Measurements from ENCODE around the gene PLEKHH1.
"Not testable (repeated sequence)": the region's sequence is repeated elsewhere in the genome, so short reads cannot be mapped to it uniquely, and the experiment has no call there.

The PLEKHH1 gene

DNA sequence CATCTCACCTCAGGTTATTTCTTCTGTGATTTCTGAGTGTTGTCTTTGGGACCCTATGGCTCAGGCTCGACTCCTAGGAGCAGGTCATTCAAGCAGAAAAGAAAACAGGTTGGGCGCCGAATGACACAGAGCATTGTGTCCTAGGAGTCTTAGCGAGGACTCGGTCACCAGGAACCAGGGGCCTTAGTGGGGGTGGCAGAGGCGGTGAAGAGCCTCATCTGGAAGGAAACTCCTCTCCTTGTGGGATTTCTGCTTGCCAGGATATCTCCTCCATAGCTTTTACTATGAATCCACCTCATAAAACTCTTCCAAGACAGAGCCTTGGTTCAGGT, 630 bp downstream of the PLEKHH1 start:
- DNase-seq (ENCODE audit: low spot score): no peak

DNA sequence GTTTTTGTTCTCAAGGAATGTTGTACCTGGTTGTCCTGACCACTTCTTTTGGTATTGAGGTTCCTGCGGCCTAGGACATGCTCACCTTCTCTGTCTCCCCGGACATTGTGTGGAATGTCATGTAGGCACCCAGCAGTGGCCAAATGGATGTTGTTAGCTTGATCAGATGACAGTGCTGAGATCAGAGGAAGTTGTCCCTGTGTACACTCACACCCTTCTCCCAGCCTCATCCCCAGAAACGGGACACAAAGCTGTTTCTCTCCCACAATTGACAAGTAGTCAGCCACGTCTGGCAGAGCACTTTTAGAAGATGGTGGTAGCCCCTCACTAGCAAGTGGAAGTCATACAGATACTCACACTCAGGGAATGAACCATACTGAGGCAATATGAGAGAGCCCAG, 3.0 kb downstream of the PLEKHH1 start:
- no peak for DNase-seq (ENCODE audit: low spot score)

DNA sequence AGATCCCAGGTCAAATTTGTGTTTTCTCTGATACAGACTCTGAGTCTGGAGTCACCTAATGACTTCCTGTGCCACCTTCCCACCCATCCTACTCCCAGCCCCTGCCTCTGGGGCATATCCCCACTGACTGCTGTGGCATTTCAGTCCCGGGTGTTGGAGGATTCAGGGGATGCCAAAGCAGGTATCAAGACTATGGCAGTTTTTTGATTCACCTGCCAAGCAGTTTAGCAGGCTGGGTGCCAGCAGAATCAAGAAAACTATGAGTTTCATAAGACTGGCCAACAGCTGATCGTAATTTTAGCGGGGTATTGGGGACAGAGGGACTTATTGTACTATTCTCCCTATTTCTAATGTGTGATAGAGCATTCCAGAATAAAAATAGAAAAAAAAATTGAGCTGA, 4.6 kb downstream of the PLEKHH1 start:
- no peak for DNase-seq (ENCODE audit: low spot score)

DNA sequence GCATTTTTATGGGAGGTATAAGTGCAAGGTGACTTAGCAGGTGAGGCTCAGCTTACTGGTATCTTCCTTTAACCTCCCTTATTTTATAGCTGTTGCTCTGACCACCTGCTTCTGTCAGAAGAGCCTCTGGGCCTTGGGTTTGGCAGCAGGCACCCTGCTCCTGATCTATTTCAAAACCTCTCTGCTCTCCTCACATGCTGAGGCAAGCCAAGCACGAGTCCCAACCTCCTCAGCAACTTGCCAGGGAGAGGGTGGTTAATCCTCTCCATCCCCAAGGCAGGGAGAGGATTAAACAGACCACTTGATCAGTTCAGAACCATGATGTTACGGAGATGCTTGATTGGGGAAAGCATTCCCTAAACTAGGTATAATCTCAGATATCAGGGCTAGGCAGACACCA, 5.4 kb downstream of the PLEKHH1 start:
- no peak for DNase-seq (ENCODE audit: low spot score)

DNA sequence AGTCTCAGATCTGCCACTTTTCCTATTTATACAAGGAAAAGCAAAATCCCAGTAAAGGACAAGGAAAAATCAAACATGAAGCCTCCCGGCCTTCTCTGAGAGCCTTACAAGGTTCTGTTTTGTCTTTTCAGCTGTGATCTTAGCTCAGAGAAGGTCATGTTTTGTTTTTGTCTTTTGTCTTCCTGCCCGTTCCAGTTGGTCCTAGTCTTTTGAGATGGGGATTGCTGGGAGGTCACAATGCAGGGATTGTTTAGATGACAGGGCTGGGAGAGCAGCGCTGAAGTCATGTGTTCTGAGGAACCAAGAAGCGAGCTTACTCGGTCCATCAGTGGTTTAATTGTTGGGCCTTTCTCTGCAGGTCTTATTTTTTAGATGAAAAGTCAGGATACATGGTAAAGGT, 6.0 kb downstream of the PLEKHH1 start:
- DNase-seq (ENCODE audit: low spot score): peak; percentile 22

DNA sequence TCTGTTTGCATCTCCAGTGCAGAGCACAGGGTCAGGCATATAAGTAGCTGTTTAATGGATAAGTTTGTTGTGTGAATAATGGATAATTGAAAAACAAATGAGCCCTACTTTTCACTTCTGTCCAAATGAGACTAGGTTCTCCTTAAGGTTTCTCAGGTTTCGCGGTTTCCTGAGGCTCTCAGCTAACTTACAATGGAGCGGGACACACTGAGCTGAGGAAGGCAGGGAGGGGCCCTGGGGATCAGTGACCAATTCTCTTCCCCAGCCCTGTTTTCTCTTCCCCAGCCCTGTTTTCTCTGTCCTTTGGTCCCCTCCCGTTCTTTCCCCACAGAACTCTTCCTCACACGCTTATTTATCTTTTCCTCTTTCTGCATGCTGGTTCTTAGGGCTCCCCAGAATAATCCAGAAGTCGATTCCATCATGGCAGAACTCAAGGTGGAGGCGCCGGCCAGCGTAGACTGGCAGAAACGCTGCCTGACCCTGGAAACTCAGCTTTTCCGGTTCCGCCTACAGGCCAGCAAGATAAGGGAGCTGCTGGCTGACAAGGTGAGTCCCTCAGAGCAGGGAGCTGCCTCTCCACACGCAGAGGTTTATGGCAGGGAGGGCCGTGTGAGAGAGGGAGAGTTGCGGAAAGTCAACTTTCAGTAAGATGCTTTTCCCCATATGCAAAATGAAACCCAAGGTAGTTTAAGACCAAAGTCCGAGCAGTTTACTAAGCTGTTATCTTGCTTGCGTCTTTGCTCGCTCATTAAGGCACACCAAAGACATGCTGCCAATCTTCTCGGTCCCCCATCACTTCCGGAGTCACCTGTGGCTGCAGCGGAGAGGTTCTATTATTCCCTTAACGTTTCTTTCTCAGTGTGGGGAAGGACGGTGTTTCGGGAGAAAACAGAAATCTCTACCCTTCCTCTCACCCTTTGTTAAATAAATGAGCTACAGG, 8.6 kb downstream of the PLEKHH1 start:
- DNase-seq (ENCODE audit: low spot score): peak; percentile 47

DNA sequence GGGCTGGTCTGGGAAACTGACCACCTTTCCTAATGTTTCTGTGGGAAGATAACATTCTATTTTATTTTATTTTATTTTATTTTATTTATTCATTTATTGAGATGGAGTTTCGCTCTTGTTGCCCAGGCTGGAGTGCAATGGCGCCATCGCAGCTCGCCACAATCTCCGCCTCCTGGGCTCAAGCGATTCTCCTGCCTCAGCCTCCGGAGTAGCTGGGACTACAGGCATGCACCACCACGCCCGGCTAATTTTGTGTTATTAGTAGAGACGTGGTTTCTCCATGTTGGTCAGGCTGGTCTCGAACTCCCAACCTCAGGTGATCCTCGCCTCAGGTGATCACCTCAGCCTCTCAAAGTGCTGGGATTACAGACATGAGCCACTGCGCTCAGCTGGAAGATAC, 9.5 kb downstream of the PLEKHH1 start:
- not testable (repeated sequence) for DNase-seq (ENCODE audit: low spot score)

DNA sequence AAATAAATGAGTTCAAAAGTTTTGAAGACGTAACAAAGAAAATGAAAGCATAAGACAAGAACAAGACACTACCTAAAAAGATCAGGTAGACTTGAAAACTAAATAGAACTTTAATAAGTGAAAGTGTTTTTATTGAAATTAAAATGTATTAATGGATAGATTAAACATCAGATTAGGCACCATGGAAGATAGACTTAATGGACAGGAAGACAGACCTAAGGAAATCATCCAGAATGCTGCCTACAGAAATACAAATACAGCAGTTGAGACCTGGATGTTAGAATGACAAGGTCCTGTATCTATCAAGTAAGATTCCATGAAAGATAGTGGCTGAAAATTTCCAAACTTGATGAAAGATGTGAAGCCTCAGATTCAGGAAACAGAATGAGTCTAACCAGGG, 11.5 kb downstream of the PLEKHH1 start:
- no peak for DNase-seq (ENCODE audit: low spot score)

DNA sequence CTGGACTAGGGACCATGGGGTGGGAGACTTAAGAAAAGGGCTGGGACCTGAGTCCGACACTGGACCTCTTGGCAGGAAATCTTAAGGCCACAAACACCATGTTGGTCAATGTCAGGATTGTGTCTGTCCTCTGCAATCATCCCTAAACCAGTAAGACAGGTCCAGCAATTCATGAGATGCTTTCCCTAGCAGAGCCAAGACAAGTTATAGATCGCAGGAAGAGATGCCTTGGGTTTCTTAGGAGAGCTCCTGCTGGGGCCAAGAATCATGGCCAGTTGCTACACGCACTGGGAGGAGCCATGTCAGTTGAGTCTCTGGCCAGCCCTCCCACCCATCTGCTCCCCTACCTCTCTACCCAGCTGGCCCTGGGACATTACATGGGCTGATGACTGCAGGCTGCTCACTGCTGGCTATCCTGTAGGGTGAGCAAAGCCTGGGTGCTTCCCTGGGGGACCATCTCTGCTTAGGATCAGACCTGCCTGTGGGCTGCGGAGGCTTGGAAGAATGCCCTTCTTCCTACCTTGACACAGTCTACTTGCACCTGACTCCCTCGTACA, 14.2 kb downstream of the PLEKHH1 start:
- DNase-seq (ENCODE audit: low spot score): no peak

DNA sequence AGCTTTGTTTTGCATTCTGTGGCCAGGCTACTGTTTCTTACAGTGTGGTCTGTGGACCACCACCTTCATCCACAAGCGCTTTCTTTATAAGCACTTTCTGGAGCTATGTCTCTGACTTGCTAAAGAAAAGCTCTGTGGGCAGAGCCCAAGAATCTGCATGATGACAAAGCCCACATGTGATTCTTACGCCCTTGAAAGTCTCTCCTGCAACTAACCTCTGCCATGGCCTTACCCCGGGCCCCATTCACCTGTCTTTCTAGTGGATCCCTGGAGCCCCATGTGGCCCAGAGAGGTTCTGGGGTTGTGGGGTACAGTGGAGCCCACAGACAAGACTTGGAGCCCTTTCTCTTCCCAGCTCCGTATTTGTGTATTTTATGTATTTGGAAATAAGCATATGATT, 16.6 kb downstream of the PLEKHH1 start:
- DNase-seq (ENCODE audit: low spot score): no peak

DNA sequence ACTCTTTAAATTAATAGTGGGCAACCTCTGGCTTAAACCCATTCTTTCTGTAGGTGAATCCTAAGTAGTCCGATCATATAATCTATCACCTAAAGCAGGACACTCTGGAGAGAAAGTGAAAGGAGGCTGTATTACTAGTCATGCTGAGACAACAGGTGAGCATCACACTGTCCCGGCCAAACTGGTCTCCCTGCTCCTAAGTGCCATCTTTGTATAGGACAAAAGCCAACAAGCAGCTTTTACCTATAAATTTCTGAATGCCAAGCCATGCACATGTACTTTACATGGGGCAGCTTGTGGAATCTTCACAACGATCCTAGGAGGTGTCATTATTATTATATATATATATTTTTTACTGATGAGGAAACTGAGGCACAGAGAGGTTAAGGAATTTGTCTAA, 18.0 kb downstream of the PLEKHH1 start:
- DNase-seq (ENCODE audit: low spot score): no peak

DNA sequence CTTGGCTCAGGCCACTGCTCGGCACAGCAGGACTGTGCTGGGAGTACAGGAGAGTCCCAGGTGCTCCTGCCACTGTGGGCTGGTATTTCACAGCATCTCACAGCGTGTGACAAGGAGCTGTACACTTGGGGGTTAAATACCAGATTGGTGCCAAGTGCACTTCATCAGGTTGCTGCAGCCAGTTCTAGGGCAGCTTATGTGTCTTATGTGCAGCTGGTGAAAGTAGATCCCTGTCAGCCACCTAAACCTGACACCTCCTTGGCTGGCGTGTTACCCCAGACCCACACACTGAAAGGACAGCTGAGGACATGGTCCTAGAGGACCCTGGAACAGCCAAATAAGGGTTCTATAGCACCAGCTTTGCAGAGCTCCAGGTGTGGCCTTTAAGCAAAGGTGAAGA, 18.9 kb downstream of the PLEKHH1 start:
- no peak for DNase-seq (ENCODE audit: low spot score)

DNA sequence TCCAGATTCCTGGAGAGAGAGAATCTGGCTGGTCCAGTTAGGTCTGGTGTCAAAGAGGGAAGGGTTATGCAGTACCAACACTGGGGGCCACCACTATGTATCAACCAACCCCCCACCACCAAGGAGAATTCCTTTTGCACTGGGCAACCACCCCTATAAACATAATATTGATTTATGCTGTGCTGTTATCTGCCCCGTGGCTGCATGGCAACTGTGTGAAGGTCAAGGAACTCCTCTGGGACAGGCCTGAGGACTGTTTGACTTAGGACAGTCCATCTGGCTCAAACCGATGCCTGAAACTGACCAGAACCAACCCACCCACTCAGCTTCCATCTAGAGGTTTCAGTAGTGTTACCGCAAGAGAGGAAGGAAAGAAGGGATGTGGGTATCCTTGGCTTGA, 20.5 kb downstream of the PLEKHH1 start:
- DNase-seq (ENCODE audit: low spot score): no peak

DNA sequence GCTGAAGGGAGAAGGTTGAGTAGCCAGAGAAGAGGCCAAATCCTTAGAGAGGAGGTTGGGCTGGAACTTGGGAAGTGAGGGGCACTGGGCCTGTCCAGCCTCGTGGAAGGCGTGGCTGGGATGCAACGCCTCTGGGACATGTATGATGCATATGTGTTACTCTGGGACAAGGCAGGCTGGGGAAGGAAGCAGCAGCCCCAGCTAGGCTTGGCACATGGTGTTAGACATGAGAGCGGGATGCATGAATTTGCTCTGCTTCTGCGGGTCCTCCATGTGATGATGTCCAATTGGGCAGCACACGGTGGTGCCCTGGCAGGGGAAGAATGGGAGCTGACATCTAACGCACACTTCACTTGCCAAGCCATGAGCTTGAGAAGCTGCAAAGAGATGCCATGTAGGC, 21.3 kb downstream of the PLEKHH1 start:
- no peak for DNase-seq (ENCODE audit: low spot score)

DNA sequence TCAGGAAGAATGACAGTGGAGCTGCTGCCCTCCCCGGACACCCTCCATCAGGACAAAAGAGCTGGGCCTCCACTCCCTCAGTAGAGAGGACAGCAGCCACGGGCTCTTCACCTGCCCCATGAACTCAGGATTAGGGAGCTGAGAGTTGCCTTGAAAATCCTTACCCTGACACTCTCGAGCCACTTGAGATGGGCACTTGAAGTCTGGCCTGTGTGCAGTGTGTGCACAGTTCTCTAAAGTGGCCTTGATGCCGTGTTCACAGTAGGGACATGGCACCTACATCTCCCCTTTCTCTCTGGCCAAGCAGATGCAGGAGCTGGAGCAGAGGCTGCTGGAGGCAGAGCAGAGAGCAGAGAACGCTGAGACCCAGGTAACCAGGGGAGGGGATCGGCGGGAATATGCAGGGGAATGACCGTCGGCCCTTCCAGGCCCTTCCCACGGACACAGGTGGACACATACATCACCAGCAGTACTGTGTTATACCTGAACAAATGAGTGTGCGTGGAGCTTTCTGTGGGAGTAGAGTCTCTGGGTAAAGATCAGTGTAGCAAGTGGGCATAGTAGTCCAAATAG, 22.5 kb downstream of the PLEKHH1 start:
- no peak for DNase-seq (ENCODE audit: low spot score)

DNA sequence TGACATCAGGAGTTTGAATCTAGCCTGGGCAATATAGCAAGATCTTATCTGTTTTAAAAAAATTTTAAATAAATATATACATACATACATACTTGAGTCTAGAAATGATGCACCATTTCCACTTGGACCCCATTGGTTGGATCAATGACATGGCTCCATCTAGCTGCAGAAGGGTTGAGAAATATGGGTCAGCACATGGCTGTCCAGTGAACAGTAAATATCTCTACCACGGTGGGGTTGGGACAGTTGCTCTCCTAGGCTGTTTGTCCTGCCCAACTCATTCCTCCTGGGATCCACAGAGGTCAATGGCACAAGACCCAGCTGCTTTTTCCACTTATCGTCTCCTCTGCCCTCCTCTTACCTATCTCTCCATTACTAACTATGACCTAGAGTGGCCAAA, 23.6 kb downstream of the PLEKHH1 start:
- no peak for DNase-seq (ENCODE audit: low spot score)

DNA sequence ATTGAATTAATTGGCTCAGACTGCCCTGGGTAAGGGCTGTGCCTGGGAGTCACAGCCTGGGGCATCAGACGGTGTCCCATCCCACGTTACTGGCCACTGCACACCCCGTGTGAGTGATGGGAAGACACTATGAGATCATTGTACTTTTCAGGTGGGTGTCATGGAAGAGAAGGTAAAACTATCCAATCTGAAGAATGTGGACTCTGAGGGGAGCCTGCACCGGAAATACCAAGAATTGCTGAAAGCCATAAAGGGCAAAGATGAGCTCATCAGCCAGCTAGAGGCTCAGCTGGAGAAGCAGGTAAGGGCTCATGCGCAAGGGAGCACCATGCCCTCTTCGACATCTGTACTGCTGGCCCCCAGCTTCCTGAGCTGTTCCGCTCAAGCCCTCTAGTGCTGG, 24.0 kb downstream of the PLEKHH1 start:
- peak; percentile 55 for DNase-seq (ENCODE audit: low spot score)

DNA sequence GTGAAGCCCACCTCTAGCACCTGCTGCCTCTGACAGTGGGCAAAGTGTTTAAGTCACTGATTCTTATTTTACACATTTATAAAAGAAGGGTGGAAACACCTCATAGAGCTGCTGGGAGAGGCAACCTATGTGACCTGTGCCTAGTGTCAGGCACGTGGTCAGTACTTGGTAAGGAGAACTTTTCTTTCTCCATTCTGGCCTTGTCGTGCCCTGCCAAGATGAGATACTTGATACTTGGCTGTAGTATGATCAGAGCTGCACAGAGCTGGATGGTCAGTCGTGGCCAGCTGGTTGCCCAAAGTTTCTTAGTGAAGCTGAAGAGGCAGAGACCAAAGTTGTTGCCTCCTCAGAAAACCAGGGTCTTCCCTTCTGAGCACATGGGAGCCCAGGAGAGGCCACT, 24.6 kb downstream of the PLEKHH1 start:
- no peak for DNase-seq (ENCODE audit: low spot score)

DNA sequence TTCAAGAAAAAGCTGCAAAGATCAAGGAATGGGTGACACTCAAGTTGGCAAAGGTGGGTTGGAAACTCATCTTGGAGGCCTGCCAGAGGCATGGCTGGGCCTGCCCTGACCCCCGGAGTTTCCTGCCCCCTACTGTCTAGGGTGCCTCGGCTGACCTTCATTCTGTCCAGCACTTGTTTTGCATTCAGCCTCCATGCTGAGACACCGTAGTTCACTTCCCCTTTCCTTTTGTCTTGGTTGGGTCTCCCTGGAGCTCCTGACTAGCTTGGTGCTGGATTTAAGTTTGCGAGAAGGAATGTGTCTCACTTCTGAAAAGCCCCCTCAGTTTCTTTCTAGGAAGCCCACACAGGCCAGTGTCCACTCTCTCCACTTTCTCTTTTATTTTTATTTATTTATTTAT, 26.5 kb downstream of the PLEKHH1 start:
- DNase-seq (ENCODE audit: low spot score): no peak

DNA sequence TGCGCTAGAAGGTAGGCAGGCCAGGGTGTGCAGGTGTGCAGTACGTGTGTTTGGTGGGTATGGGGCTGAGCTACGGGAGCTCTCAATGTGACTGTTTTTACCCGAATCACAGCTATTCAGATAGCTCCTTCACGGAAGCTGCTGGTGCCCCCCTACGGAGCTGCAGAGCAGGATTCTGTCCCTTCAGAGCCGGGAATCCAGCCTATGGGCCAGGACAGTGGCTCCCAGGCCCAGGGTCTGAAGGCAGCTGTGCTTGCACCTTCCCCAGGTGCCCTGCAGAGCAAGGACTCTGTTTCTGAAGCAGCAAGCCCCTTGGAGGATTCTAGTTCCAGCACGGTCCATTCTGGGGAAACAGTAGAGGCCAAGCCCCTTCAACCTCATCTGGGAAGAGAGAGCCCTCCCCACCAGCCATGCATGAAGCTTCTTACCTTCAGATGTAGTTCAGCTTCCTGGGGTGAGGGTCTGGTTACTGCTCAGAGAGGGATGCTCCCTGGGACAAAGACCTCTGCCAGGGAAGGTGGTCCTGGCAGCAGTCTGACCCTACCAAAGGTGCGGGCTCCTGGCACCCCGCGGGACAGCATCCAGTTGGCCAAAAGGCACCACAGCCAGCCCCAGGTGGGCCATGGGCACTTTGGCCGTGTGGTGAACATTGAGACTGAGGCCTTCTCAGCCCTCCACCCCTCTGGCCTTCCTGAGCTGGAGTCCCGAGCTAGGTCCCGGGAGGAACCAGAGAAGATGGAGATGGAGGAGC, 29.1 kb downstream of the PLEKHH1 start:
- no peak for DNase-seq (ENCODE audit: low spot score)

DNA sequence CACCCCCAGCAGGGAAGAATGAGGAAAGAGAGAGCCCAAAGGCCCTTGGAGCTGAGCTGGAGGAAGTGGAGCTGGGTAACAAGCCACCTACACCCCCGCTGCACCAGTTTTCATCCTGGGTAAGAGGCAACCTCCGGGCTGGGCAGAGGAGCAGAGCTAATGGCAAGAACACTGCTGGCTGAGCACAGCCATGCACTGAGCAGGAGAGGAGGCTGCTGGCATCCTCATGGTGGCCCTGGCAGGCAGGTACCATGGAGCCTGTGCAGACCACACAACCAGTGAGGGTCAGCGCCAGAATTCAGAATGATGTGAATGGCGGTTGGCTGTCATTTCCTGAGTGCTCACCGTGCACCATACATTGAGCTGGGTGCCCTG, 29.7 kb downstream of the PLEKHH1 start:
- no peak for DNase-seq (ENCODE audit: low spot score)

DNA sequence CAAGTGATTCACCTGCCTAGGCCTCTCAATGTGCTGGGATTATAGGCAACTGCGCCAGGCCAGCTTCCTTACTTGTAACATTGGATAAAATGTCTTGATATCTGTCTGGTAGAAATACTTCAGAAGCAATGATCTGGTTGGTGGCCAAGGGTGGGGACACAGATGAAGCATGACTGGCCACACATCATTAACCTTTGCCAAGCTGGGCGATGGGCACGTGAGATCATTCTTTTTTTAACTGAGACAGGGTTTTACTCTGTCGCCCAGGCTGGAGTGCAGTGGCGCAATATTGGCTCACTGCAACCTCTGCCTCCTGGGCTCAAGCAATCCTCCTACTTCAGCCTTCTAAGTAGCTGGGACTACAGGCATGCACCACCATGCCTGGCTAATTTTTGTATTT, 31.1 kb downstream of the PLEKHH1 start:
- no peak for DNase-seq (ENCODE audit: low spot score)

DNA sequence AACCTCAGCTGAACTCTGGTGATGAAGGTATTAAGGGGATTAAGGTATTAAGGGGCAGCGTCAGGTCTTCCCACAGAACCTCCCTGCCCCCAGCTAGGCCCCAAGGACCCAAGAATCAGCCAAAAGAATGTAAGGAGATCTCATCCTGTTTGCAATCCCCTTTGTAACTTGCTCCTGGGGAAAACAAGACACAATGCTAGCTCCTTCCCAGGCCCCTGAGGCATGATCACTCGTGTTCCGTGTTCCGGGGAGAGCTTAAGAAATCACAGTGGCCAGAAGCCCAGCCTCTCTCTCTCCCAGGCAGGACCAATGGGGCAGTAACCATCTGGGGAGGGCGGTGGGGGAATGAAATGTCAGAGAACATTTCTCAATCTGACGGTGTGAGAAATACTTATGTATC, 33.8 kb downstream of the PLEKHH1 start:
- no peak for DNase-seq (ENCODE audit: low spot score)
